ENCODE data around the gene DGKD. TPM values are rescaled to one million over a fixed set of nuclear protein-coding genes. Genes with fewer than 3 reads are reported as not detected.

DGKD gene
- total RNA-seq, 2 experiments from 2014 or later, result 44.2 to 46.4 TPM

DNA sequence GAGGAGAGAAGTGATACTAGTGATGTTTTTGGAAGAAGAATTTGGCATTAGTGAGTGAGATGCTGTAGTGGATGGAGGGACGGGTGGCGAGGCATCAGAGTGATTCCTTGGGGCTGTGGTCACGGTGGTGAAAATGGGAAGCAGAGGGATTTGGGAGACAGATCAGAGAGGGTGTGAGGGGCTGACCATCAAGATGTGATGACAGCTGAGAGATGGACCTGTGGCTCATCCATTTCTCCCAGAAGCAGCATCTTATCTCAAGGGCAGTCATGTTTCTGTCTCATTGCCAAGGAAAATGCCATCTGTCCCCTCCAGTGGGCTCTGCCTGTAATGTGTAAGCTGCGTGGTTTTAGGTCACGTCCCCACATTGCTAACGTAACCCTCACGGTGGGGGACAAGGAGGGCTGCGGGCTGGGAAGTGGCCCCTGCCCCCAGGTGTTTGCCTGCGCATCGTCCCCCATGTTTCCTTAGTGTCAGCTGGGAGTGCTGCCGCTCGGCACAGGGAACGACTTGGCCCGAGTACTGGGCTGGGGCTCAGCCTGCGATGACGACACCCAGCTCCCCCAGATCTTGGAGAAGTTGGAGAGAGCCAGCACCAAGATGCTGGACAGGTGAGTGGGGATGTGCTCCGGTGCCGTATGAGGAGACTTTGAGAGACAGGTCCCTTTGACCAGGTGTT lies 91.0 kb downstream of the DGKD start:
- Mint-ChIP-seq H3K9me3 (no peaks in the 10 kb centered on the region), H3K4me1 (ENCODE audit: low read depth) (peaks cover 9% of the 10 kb centered on the region), H3K4me3 (no peak overlapping the region), H3K27me3 (no peaks in the 10 kb centered on the region), H3K27ac (no peak overlapping the region), H3K36me3 (peaks cover 19% of the 10 kb centered on the region)
- intact Hi-C loops (cut with micrococcal nuclease), result no loop called here
- POLR2A ChIA-PET, result no interaction called here
- DNase-seq, result no peak
- CTCF ChIA-PET, result interaction anchor here (3.0 to 8.1 kb wide), 3 partner anchors 14 to 42 kb away, joined by 60 to 287 read pairs (median 84); no protein-coding TSS in a partner anchor

DNA sequence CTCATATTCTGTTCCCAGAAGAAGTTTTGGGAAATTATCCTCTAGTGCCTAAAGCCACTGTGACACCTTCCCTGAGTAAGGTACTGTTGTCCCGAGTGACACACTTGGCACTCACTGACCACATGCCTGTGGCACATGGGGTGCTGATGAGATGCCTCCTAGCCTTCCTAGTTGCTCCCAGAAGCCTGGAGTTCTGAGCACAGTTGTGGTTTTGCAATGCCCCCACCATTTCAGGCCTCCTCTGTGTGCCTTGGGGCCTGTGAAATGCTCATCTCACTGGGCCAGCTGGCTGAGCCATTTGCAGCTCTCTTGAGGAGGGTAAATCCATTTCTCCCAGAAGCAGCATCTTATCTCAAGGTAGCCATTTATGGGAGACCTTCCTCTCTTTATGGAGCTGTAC lies 91.8 kb downstream of the DGKD start:
- H3K27ac Mint-ChIP-seq, result no peak overlapping the region
- intact Hi-C loops (cut with micrococcal nuclease), result no loop called here
- H3K4me1 Mint-ChIP-seq (ENCODE audit: low read depth), result peaks cover 6% of the 10 kb centered on the region
- peaks cover 22% of the 10 kb centered on the region for H3K36me3 Mint-ChIP-seq
- ChIA-PET CTCF (interaction anchor here (3.8 to 8.1 kb wide), 2 partner anchors 28 to 42 kb away, joined by 84 to 287 read pairs; no protein-coding TSS in a partner anchor), POLR2A (no interaction called here)
- no peak for DNase-seq
- H3K4me3 Mint-ChIP-seq, result no peak overlapping the region
- no peaks in the 10 kb centered on the region for H3K27me3 Mint-ChIP-seq
- no peaks in the 10 kb centered on the region for H3K9me3 Mint-ChIP-seq

DNA sequence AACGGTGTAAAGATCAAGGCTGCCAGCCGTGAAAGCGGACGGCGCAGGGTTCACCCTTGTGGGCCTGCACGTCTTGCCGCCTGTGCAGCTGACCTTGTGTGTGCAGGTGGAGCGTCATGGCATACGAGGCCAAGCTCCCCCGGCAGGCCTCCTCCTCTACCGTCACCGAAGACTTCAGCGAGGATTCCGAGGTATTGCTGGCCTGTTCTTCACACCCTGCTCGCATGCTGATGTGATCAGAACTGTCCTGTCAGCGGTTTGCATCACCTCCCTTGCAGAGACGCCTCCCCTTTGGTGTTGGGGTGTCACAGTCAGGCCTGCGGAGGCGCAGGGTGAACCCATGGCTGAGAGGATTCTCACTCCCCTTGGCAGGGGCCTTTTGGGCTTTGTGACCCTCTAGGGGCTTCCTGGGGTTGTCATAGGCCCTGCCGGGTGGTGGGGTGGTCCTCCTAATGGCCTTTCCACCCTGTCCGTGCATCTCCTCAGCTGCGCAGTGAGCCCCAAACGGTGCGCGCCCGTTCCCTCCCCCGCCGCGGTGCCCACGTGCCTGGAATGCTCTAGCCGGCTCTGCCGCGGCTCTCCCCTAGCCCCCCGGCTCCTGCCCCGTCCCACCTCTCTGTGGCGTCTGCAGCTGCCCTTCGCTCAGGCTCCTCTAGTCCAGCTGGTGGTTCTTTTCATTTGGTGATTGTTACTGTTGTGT lies 92.5 kb downstream of the DGKD start:
- no peak for DNase-seq
- POLR2A ChIA-PET, result no interaction called here
- no peak overlapping the region for H3K4me3 Mint-ChIP-seq
- H3K4me1 Mint-ChIP-seq (ENCODE audit: low read depth), result peaks cover 6% of the 10 kb centered on the region
- H3K27me3 Mint-ChIP-seq, result no peaks in the 10 kb centered on the region
- H3K36me3 Mint-ChIP-seq, result peaks cover 22% of the 10 kb centered on the region
- intact Hi-C loops (cut with micrococcal nuclease), result no loop called here
- CTCF ChIA-PET, result interaction anchor here (8.1 kb wide), 1 partner anchor 43 kb away, joined by 287 read pairs; no protein-coding TSS in a partner anchor
- H3K27ac Mint-ChIP-seq, result no peak overlapping the region
- no peaks in the 10 kb centered on the region for H3K9me3 Mint-ChIP-seq

DNA sequence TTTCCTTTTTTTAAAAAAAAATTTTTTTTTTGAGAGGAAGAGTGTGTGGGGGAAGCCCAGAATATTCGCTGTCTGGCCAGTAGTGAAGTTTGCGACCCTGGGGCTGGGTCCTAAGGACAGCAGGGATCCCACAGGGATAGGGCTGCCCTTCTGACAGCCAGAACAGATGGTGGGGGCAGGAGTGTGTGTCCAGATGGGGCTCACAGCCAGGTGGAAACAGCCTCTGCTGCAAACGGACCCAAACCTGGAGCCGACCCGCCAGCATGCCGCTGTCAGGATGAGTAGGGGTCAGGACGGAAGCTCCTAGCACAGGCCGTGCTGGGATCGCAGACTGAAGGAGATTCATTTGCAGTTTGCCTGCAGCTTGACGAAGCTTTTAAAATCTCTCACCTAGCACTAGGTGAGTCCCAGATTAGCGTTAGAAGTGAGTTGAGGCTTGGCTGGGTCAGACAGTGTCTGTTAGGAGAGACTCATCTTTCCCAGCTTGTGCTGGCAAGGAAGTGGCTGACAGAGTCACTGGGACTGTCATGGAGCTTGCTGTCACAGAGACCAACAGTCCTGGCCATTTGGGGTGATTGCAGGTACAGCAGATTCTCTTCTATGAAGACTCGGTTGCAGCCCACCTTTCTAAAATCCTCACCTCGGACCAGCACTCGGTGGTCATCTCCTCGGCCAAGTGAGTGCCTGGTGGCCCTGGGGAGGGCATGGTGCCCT lies 93.4 kb downstream of the DGKD start:
- H3K9me3 Mint-ChIP-seq, result no peaks in the 10 kb centered on the region
- no peak overlapping the region for H3K27ac Mint-ChIP-seq
- no peaks in the 10 kb centered on the region for H3K27me3 Mint-ChIP-seq
- H3K4me3 Mint-ChIP-seq, result no peak overlapping the region
- H3K36me3 Mint-ChIP-seq, result peaks cover 20% of the 10 kb centered on the region
- ChIA-PET CTCF (interaction anchor here (0.6 to 1.4 kb wide), 3 partner anchors 44 to 330 kb away, joined by 3 to 5 read pairs (median 3); no protein-coding TSS in a partner anchor), POLR2A (no interaction called here)
- peaks cover 6% of the 10 kb centered on the region for H3K4me1 Mint-ChIP-seq (ENCODE audit: low read depth)
- intact Hi-C loops (cut with micrococcal nuclease), result no loop called here
- no peak for DNase-seq

DNA sequence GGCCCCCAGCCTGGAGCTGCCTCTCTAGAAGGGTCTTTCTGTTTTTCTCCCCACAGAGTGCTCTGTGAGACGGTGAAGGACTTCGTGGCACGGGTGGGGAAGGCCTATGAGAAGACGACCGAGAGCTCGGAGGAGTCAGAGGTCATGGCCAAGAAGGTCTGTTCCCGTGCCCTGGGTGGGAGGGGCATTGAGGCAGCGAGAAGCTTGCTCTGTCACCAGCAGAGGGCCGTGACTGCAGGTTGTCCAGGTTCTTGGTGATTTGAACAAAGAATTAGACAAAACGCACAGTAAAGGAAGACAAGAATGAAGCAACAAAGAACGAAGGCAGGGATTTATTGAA lies 93.9 kb downstream of the DGKD start:
- H3K27ac Mint-ChIP-seq, result no peak overlapping the region
- no peak for DNase-seq
- ChIA-PET CTCF (interaction anchor here (0.6 to 1.4 kb wide), 3 partner anchors 44 to 329 kb away, joined by 3 to 5 read pairs (median 3); no protein-coding TSS in a partner anchor), POLR2A (no interaction called here)
- H3K9me3 Mint-ChIP-seq, result no peaks in the 10 kb centered on the region
- H3K36me3 Mint-ChIP-seq, result peaks cover 20% of the 10 kb centered on the region
- no peak overlapping the region for H3K4me3 Mint-ChIP-seq
- intact Hi-C loops (cut with micrococcal nuclease), result no loop called here
- H3K4me1 Mint-ChIP-seq (ENCODE audit: low read depth), result peaks cover 4% of the 10 kb centered on the region
- no peaks in the 10 kb centered on the region for H3K27me3 Mint-ChIP-seq

DNA sequence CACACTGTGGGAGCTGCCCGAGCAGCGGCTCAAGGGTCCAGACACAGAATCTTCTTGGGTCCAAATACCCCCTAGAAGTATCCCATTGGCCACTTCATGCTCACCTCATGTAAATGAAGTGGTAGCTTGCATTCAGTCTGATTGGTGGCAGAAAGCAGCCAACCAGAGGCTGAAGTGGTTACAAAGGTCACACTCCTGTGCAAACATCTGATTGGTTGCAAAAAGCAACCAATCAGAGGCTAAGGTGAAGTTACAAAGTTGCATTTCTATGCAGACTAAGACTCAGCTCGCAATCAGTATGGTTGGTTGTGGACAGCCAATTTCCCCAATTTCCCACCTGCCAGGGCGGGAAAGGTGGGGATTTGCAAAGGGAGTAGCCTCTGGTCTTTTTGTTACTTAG lies 94.3 kb downstream of the DGKD start:
- H3K27ac Mint-ChIP-seq, result no peak overlapping the region
- ChIA-PET CTCF (interaction anchor here (1.4 kb wide), 2 partner anchors 45 to 55 kb away, joined by 3 to 5 read pairs; no protein-coding TSS in a partner anchor), POLR2A (no interaction called here)
- H3K4me3 Mint-ChIP-seq, result no peak overlapping the region
- no peaks in the 10 kb centered on the region for H3K9me3 Mint-ChIP-seq
- no peaks in the 10 kb centered on the region for H3K4me1 Mint-ChIP-seq (ENCODE audit: low read depth)
- intact Hi-C loops (cut with micrococcal nuclease), result no loop called here
- no peak for DNase-seq
- H3K27me3 Mint-ChIP-seq, result no peaks in the 10 kb centered on the region
- H3K36me3 Mint-ChIP-seq, result peaks cover 20% of the 10 kb centered on the region

DNA sequence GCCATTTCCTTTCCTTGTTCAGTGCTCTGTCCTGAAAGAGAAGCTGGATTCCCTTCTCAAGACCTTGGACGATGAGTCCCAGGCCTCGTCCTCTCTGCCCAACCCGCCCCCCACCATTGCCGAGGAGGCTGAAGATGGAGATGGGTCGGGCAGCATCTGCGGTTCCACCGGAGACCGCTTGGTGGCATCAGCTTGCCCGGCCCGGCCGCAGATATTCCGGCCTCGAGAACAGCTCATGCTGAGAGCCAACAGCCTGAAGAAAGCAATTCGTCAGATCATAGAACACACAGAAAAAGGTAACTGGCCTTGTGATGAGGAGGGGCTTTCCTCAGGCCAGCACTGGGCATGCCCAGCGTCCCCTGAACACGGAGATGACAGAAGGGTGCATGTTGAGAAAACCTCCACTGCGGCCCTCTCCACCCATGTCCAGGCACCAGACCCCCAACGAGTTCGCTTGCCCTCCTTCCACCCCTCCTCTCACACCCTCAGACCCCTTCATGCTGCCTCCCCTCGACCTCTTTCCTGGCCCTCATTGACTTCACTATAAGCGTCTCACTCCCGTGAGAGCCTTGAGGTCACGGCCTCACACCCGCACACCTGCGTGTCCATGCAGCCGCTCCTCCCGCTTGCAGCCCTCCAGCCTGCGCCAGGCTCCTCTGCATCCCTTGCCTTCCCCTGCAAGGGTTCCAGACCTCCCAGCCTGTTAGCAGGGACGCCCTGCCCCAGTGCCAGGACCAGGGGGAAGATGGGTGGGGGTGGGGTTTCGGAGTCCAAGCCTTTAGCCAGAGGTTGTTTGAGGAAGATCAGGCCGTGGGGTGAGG lies 95.0 kb downstream of the DGKD start:
- no peaks in the 10 kb centered on the region for H3K27me3 Mint-ChIP-seq
- POLR2A ChIA-PET, result no interaction called here

DNA sequence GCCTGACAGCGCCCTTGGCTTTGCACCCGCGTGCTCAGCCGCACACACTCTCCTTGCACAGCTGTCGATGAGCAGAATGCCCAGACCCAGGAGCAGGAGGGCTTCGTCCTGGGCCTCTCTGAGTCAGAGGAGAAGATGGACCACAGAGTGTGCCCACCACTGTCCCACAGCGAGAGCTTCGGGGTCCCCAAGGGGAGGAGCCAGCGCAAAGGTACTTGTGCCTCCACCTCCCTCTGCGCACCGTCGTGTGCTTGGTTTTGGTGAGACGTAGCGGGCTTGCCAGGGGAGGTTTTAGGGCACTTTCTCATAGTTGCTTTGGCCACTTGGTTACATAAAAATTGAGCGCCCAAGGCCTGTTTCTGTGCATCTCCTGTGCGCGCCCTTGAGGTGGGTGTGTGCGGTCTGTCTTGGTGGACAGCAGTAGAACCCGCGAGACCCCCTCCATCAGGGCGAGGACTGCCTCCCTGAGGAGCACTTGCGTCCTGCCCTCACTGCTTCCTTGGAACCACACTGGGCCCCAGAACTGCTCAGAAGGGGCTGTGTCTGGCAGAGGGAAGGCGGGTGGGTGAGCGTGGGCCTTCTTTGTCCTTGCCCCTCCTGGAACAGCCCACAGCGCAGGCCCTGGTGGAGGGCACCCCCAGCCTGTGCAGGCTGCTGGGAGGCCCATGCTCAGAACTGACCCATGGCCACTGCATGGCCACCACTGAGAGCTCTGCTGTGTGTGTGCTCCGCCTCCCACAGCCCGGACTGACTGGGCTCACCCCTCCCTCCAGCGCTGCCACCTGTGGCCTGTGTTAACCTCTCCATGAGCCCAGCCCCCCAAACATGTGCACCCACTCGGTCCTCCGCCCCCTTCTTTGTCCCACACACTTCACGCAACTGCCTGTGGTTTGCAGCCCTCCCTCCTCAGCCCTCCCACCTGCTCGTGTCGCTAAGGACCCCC lies 95.9 kb downstream of the DGKD start:
- no peak overlapping the region for H3K27ac Mint-ChIP-seq
- no peaks in the 10 kb centered on the region for H3K9me3 Mint-ChIP-seq
- DNase-seq, result no peak
- no peak overlapping the region for H3K4me3 Mint-ChIP-seq
- peaks cover 26% of the 10 kb centered on the region for H3K36me3 Mint-ChIP-seq
- no peaks in the 10 kb centered on the region for H3K4me1 Mint-ChIP-seq (ENCODE audit: low read depth)
- intact Hi-C loops (cut with micrococcal nuclease), result no loop called here
- H3K27me3 Mint-ChIP-seq, result no peaks in the 10 kb centered on the region
- CTCF ChIA-PET, result no interaction called here
- POLR2A ChIA-PET, result no interaction called here

More for the DNA sequence above, 95.0 kb downstream of the DGKD start:
- CTCF ChIA-PET, result no interaction called here
- H3K4me1 Mint-ChIP-seq (ENCODE audit: low read depth), result no peaks in the 10 kb centered on the region
- DNase-seq, result no peak
- H3K27ac Mint-ChIP-seq, result no peak overlapping the region
- peaks cover 22% of the 10 kb centered on the region for H3K36me3 Mint-ChIP-seq
- no peak overlapping the region for H3K4me3 Mint-ChIP-seq
- H3K9me3 Mint-ChIP-seq, result no peaks in the 10 kb centered on the region
- intact Hi-C loops (cut with micrococcal nuclease), result no loop called here

DNA sequence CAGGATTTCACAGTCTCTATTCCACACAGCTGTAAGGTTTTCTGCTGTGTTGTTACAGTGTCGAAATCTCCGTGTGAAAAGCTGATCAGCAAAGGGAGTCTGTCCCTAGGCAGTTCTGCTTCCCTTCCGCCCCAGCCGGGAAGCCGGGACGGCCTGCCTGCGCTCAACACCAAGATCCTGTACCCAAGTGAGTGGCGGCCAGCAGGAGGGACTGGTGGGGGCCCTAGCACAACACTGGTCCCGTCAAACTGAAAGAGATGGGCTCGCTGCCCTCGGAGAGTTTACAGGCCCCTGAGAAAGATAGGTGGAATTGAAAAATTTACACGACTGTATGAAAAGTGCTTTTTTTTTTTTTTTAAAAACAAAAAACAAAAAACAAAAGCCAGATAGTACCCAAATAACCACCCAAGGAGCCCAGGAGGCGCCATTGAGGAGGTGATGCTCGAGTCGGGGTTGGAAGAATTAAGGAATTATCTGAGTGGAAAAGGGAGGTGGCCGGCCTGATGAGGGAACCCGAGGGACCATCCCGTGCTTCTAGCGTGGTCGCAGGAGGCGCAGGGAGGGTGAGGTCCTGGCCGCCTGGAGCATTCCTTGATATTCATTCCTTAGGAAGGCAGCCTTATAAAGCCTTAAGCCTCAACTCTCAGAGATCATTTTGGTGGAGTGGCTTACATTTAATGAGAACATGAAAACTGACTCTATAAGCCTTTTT lies 96.7 kb downstream of the DGKD start:
- no peak overlapping the region for H3K27ac Mint-ChIP-seq
- H3K27me3 Mint-ChIP-seq, result no peaks in the 10 kb centered on the region
- no peaks in the 10 kb centered on the region for H3K9me3 Mint-ChIP-seq
- intact Hi-C loops (cut with micrococcal nuclease), result no loop called here
- no peaks in the 10 kb centered on the region for H3K4me1 Mint-ChIP-seq (ENCODE audit: low read depth)
- POLR2A ChIA-PET, result no interaction called here
- H3K4me3 Mint-ChIP-seq, result no peak overlapping the region
- peaks cover 25% of the 10 kb centered on the region for H3K36me3 Mint-ChIP-seq
- CTCF ChIA-PET, result no interaction called here
- DNase-seq, result no peak

DNA sequence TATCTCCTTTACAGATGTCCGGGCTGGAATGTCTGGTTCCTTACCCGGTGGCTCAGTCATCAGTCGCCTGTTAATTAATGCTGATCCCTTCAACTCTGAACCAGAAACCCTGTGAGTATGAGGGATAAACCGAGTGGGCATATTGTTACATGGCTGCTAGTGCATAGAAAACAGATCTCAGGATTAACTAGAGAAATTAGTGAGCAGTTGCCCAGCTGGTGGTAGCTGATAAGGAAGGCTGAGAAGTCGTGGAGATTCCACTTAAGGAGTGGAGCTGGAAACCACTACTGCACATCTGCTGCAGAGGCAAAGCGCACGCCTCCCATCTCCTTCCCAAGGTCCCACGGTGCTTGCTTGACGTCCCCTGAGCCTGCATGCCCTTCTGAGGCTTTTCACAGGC lies 97.7 kb downstream of the DGKD start:
- CTCF ChIA-PET, result interaction anchor here (2.2 kb wide), 1 partner anchor 9 kb away, joined by 10 read pairs; no protein-coding TSS in a partner anchor
- Mint-ChIP-seq H3K4me3 (no peak overlapping the region), H3K36me3 (peaks cover 28% of the 10 kb centered on the region), H3K9me3 (no peaks in the 10 kb centered on the region), H3K27me3 (no peaks in the 10 kb centered on the region), H3K27ac (no peak overlapping the region), H3K4me1 (ENCODE audit: low read depth) (no peaks in the 10 kb centered on the region)
- intact Hi-C loops (cut with micrococcal nuclease), result no loop called here
- DNase-seq, result no peak
- POLR2A ChIA-PET, result no interaction called here

All from activated CD4-positive, alpha-beta memory T cell treated with anti-CD3 and anti-CD28 coated beads for 36 hours (primary cell).